HL-60 (cell line): Measurements from ENCODE around the gene SCN7A.

Experiments
- GABPA ChIP-seq: IDR thresholded peaks from 2 replicates; pipeline ENCODE4 v1.6.1; 2012; ENCODE audit warnings: low read depth
- POLR2AphosphoS5 ChIP-seq: IDR thresholded peaks from 2 replicates; pipeline ENCODE4 v1.6.1; 2012; ENCODE audit warnings: low read depth
- SPI1 ChIP-seq: IDR thresholded peaks from 2 replicates; pipeline ENCODE4 v1.6.1; 2012; ENCODE audit warnings: low read depth, mild to moderate bottlenecking, borderline replicate concordance
- TF ChIP-seq, protein P1 (sequence below): IDR thresholded peaks from one replicate; pipeline ENCODE4 v1.5.1; 2011; ENCODE audit warnings: low read length, control low read depth, inconsistent platforms; ENCODE audit not compliant: insufficient read depth

GRCh38 chr2:166472332-166472731 lies 21.7 kb downstream of the SCN7A start:
- TF ChIP-seq, protein P1, sequence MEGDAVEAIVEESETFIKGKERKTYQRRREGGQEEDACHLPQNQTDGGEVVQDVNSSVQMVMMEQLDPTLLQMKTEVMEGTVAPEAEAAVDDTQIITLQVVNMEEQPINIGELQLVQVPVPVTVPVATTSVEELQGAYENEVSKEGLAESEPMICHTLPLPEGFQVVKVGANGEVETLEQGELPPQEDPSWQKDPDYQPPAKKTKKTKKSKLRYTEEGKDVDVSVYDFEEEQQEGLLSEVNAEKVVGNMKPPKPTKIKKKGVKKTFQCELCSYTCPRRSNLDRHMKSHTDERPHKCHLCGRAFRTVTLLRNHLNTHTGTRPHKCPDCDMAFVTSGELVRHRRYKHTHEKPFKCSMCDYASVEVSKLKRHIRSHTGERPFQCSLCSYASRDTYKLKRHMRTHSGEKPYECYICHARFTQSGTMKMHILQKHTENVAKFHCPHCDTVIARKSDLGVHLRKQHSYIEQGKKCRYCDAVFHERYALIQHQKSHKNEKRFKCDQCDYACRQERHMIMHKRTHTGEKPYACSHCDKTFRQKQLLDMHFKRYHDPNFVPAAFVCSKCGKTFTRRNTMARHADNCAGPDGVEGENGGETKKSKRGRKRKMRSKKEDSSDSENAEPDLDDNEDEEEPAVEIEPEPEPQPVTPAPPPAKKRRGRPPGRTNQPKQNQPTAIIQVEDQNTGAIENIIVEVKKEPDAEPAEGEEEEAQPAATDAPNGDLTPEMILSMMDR, result no peak
- TF ChIP-seq SPI1, result no peak
- no peak for TF ChIP-seq POLR2AphosphoS5
- no peak for TF ChIP-seq GABPA
